ENCODE results near the gene SLC16A1.

DNA sequence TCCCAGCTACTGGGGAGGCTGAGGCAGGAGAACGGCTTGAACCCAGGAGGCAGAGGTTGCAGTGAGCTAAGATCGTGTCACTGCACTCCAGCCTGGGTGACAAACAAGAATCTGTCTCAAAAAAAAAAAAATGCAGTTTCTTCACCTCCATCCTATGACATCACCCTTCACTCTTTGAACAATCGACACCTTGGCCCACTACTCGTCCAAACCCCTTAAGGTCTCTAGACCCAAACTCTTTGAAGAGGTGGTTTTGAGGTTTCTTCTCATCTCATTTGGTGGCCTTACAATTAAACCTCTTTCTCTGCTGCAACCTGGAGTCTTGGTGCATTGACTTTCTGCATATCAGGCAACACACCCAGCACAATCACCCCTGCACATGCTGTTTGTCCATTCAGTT is 86.1 kb downstream of the SLC16A1 start:
- no peak for TF ChIP-seq CTCF (IDR thresholded peaks at IDR 0.05)
- no peak for TF ChIP-seq AFF4 (CRISPR knock-in tag; IDR thresholded peaks at IDR 0.05; ENCODE audit: borderline replicate concordance)
- no peak for TF ChIP-seq ZNF423 (CRISPR knock-in tag; IDR thresholded peaks at IDR 0.05)
- TF ChIP-seq ZNF396 (CRISPR knock-in tag; IDR thresholded peaks at IDR 0.05; ENCODE audit: borderline replicate concordance), result no peak
- TF ChIP-seq IRF1 (CRISPR knock-in tag; IDR thresholded peaks at IDR 0.05), result no peak
- no peak for TF ChIP-seq NR3C1 (CRISPR knock-in tag; conservative IDR thresholded peaks at IDR 0.05; ENCODE audit: low read depth)
- no peak for TF ChIP-seq RELA (CRISPR knock-in tag; IDR thresholded peaks at IDR 0.05; ENCODE audit: borderline replicate concordance)
- TF ChIP-seq, protein P1, sequence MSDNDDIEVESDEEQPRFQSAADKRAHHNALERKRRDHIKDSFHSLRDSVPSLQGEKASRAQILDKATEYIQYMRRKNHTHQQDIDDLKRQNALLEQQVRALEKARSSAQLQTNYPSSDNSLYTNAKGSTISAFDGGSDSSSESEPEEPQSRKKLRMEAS (CRISPR knock-in tag; IDR thresholded peaks at IDR 0.05), result no peak
- no peak for TF ChIP-seq ZNF317 (CRISPR knock-in tag; IDR thresholded peaks at IDR 0.05; ENCODE audit: borderline replicate concordance, low read depth)
- no peak for TF ChIP-seq TP53 (CRISPR knock-in tag; IDR thresholded peaks at IDR 0.05)
- no peak for TF ChIP-seq SMAD3 (CRISPR knock-in tag; IDR thresholded peaks at IDR 0.05; ENCODE audit: borderline replicate concordance)
- no peak for TF ChIP-seq SP1 (CRISPR knock-in tag; conservative IDR thresholded peaks at IDR 0.05)
- TF ChIP-seq, protein P2, sequence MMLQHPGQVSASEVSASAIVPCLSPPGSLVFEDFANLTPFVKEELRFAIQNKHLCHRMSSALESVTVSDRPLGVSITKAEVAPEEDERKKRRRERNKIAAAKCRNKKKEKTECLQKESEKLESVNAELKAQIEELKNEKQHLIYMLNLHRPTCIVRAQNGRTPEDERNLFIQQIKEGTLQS (CRISPR knock-in tag; conservative IDR thresholded peaks at IDR 0.05), result no peak
